GM18873 (cell line): Measurements from ENCODE around the gene MYPN.
"Not testable (repeated sequence)": the region's sequence is repeated elsewhere in the genome, so short reads cannot be mapped to it uniquely, and the experiment has no call there.

ENCODE experiments used
- ATAC-seq: cut with Tn5 transposase; IDR thresholded peaks from one replicate; pipeline ENCODE4 v1.9.1; 2021; ENCODE audit warnings: mild to moderate bottlenecking, moderate library complexity, moderate number of reproducible peaks; ENCODE audit not compliant: unreplicated experiment, low FRiP score

Gene MYPN

GRCh38 chr10:68212721-68213352, 103.5 kb downstream of the MYPN start:
- ATAC-seq = no peak

GRCh38 chr10:68218786-68219185, 109.5 kb downstream of the MYPN start:
- ATAC-seq = no peak

- ATAC-seq = no peak
These were observed 111.9 kb downstream of the MYPN start for GRCh38 chr10:68221196-68221595.

GRCh38 chr10:68222391-68222790, 113.1 kb downstream of the MYPN start:
- ATAC-seq = no peak

GRCh38 chr10:68223535-68224165, 114.4 kb downstream of the MYPN start:
- no peak for ATAC-seq

GRCh38 chr10:68224810-68225209, 115.5 kb downstream of the MYPN start:
- no peak for ATAC-seq

GRCh38 chr10:68230268-68230667, 121.0 kb downstream of the MYPN start:
- no peak for ATAC-seq

GRCh38 chr10:68231106-68231816, 122.0 kb downstream of the MYPN start:
- ATAC-seq = peak; percentile 61

- ATAC-seq = no peak
These were observed 122.5 kb downstream of the MYPN start, which contains the start of gene ATOH7 for GRCh38 chr10:68231817-68232251. Gene ATOH7, minus strand, starts transcription at chr10:68232113. Its CDS starts 436 bp downstream, at chr10:68231677.

- ATAC-seq = no peak
These were observed 123.8 kb downstream of the MYPN start for GRCh38 chr10:68233046-68233445.

- no peak for ATAC-seq
These were observed 125.8 kb downstream of the MYPN start for GRCh38 chr10:68235111-68235510.

- no peak for ATAC-seq
These were observed 126.3 kb downstream of the MYPN start for GRCh38 chr10:68235581-68235980.

GRCh38 chr10:68237173-68237572, 127.9 kb downstream of the MYPN start:
- ATAC-seq = no peak

- ATAC-seq = no peak
These were observed 129.1 kb downstream of the MYPN start for GRCh38 chr10:68238371-68238770.

- ATAC-seq = no peak
These were observed 129.8 kb downstream of the MYPN start for GRCh38 chr10:68239069-68239468.

GRCh38 chr10:68239596-68240150, 130.4 kb downstream of the MYPN start:
- ATAC-seq = no peak

GRCh38 chr10:68242051-68242450, 132.8 kb downstream of the MYPN start:
- ATAC-seq = no peak

GRCh38 chr10:68246397-68246796, 137.1 kb downstream of the MYPN start:
- not testable (repeated sequence) for ATAC-seq

GRCh38 chr10:68247931-68248330, 138.6 kb downstream of the MYPN start:
- ATAC-seq = no peak

GRCh38 chr10:68249297-68249696, 140.0 kb downstream of the MYPN start:
- ATAC-seq = no peak

- ATAC-seq = no peak
These were observed 141.9 kb downstream of the MYPN start for GRCh38 chr10:68251151-68251550.
